ENCODE data around the gene DLGAP1. TPM values are rescaled to one million over a fixed set of nuclear protein-coding genes. Genes with fewer than 3 reads are reported as not detected.
A peak's percentile ranks its signal among the peaks of the same experiment; 100 is the strongest.

The DLGAP1 gene
- total and polyA plus RNA-seq, 2 of the 8 experiments (the other 6 are each of a cell fraction or from before 2014, with no cell fraction given) = 11.8 to 16.9 TPM

- H3K9ac ChIP-seq (replicated peaks in 1 of 4; ENCODE audit: extremely low read depth in 1 of 4, low read depth in 3 of 4, low read length in 3 of 4) = no peak overlapping the region
- no peaks in the 10 kb centered on the region for H3K79me2 ChIP-seq (ENCODE audit: control insufficient read depth in 1 of 2, insufficient read depth in 2 of 2, low read length in 2 of 2)
- FAIRE-seq = no peak
- no peak overlapping the region for H3K4ac ChIP-seq (replicated peaks; ENCODE audit: insufficient read length, low read depth, low read length)
- H2AFZ ChIP-seq (ENCODE audit: low read length) = no peak overlapping the region
- H2BK15ac ChIP-seq (ENCODE audit: low read length) = no peak overlapping the region
- no peak for TF ChIP-seq RFX5 (IDR thresholded peaks at IDR 0.05; ENCODE audit: borderline replicate concordance, low read depth, low read length)
- TF ChIP-seq, protein P1, sequence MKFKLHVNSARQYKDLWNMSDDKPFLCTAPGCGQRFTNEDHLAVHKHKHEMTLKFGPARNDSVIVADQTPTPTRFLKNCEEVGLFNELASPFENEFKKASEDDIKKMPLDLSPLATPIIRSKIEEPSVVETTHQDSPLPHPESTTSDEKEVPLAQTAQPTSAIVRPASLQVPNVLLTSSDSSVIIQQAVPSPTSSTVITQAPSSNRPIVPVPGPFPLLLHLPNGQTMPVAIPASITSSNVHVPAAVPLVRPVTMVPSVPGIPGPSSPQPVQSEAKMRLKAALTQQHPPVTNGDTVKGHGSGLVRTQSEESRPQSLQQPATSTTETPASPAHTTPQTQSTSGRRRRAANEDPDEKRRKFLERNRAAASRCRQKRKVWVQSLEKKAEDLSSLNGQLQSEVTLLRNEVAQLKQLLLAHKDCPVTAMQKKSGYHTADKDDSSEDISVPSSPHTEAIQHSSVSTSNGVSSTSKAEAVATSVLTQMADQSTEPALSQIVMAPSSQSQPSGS (IDR thresholded peaks at IDR 0.05; ENCODE audit: low read length) = no peak
- TF ChIP-seq CEBPB (IDR thresholded peaks at IDR 0.05; ENCODE audit: low read depth, low read length) = peak; percentile 18; the same call in 1 of the 2 replicates
- H2BK12ac ChIP-seq (ENCODE audit: low read depth, low read length) = no peak overlapping the region
- H3K4me1 ChIP-seq (replicated peaks in 1 of 4; ENCODE audit: control insufficient read depth in 3 of 4, insufficient read depth in 4 of 4, low read length in 3 of 4) = no peaks in the 10 kb centered on the region
- H2BK120ac ChIP-seq (replicated peaks; ENCODE audit: low read depth, low read length) = no peak overlapping the region
- ChIA-PET POLR2A (ENCODE audit: partially characterized antibody) (no interaction called here), CTCF (ENCODE audit: partially characterized antibody) (no interaction called here)
- H3K18ac ChIP-seq (ENCODE audit: extremely low read depth, low read length) = no peak overlapping the region
- DNase-seq (ENCODE audit: low read depth in 1 of 2, low spot score in 2 of 2) = no peak
- no peak overlapping the region for H4K5ac ChIP-seq (ENCODE audit: insufficient read length, low read depth, low read length)
- H3K27me3 ChIP-seq (replicated peaks in 1 of 4; ENCODE audit: control insufficient read depth in 3 of 4, extremely low read depth in 1 of 4, insufficient read depth in 3 of 4, low read length in 3 of 4) = peaks cover 0 to 1% (median 0%) of the 10 kb centered on the region in 4 experiments; a peak in 1 of 7 replicates
- H3K56ac ChIP-seq (replicated peaks; ENCODE audit: insufficient read length, low read depth, low read length) = no peak overlapping the region
- H4K20me1 ChIP-seq (replicated peaks in 1 of 2; ENCODE audit: control insufficient read depth in 1 of 2, insufficient read depth in 2 of 2, low read length in 2 of 2) = no peaks in the 10 kb centered on the region
- H3K9me3 ChIP-seq (ENCODE audit: insufficient read depth in 2 of 2, low read depth in 1 of 2, low read length in 1 of 2) = no peaks in the 10 kb centered on the region
- no peak overlapping the region for H3K27ac ChIP-seq (ENCODE audit: low read depth, low read length)
- H3K36me3 ChIP-seq (ENCODE audit: control insufficient read depth in 2 of 4, insufficient read depth in 4 of 4, low read length in 3 of 4) = no peaks in the 10 kb centered on the region
- H2AK5ac ChIP-seq (ENCODE audit: low read depth, low read length) = no peak overlapping the region
- H2BK20ac ChIP-seq (ENCODE audit: low read length) = no peak overlapping the region
- H3K23me2 ChIP-seq (ENCODE audit: low read depth, low read length) = no peaks in the 10 kb centered on the region
- WGBS, 2 experiments (ENCODE audit: extremely low coverage in 1 of 2, insufficient coverage in 1 of 2, insufficient read length in 1 of 2, insufficient replicate concordance in 2 of 2, low coverage in 1 of 2, low lambda C conversion rate in 2 of 2, missing lambda C conversion rate in 1 of 2) = 95 to 100% methylated on average over 1 to 2 of the region's 2 CpGs
- H3K23ac ChIP-seq (ENCODE audit: insufficient read length) = no peak overlapping the region
- H4K8ac ChIP-seq (ENCODE audit: extremely low read depth, insufficient read depth, low read length) = no peak overlapping the region
- no peak overlapping the region for H3K4me3 ChIP-seq (ENCODE audit: extremely low read depth in 1 of 4, insufficient read depth in 2 of 4, low read depth in 3 of 4, low read length in 4 of 4)
- no peak overlapping the region for H2BK5ac ChIP-seq (ENCODE audit: low read depth, low read length)
- no peak overlapping the region for H4K91ac ChIP-seq (replicated peaks; ENCODE audit: insufficient read length, low read length)
- H3K14ac ChIP-seq (ENCODE audit: insufficient read length) = no peak overlapping the region
- H3K79me1 ChIP-seq (ENCODE audit: low read depth, low read length) = peaks cover 2% of the 10 kb centered on the region; the same call in 1 of the 2 replicates
- H3K4me2 ChIP-seq (ENCODE audit: insufficient read depth in 1 of 2, low read depth in 2 of 2, low read length in 2 of 2) = no peak overlapping the region
These were observed 183.2 kb downstream of the DLGAP1 start for GRCh38 chr18:4271952-4272351.
